Neural cell (in vitro differentiated cells): ENCODE results near the gene FRMD1.

Source experiments
- CTCF ChIP-seq: fragments of 450-650 bp; IDR thresholded peaks from 2 replicates; pipeline ENCODE4 v1.5.1; 2014; ENCODE audit warnings: antibody characterized with exemption, mild to moderate bottlenecking, moderate library complexity; ENCODE audit not compliant: poor library complexity, severe bottlenecking
- EP300 ChIP-seq: fragments of 450-650 bp; conservative IDR thresholded peaks from 2 replicates; pipeline ENCODE4 v1.6.1; 2014; ENCODE audit warnings: antibody characterized with exemption, mild to moderate bottlenecking, moderate library complexity; ENCODE audit not compliant: poor library complexity, severe bottlenecking
- EZH2 ChIP-seq: fragments of 200-600, 300-800 bp; shearing (Covaris generic), sonication (generic); IDR thresholded peaks from 2 replicates; pipeline ENCODE4 v1.6.1; 2014; ENCODE audit warnings: antibody characterized with exemption, low read length, borderline replicate concordance, mild to moderate bottlenecking; ENCODE audit not compliant: insufficient read depth, poor library complexity, severe bottlenecking
- POLR2AphosphoS5 ChIP-seq: IDR thresholded peaks from 2 replicates; pipeline ENCODE4 v1.6.1; 2012
- RAD21 ChIP-seq: fragments of 450-650 bp; conservative IDR thresholded peaks from 2 replicates; pipeline ENCODE4 v1.6.1; 2014; ENCODE audit warnings: antibody characterized with exemption, mild to moderate bottlenecking, moderate library complexity
- SMC3 ChIP-seq: fragments of 450-650 bp; conservative IDR thresholded peaks from 2 replicates; pipeline ENCODE4 v1.6.1; 2014; ENCODE audit warnings: antibody characterized with exemption, mild to moderate bottlenecking, moderate library complexity; ENCODE audit not compliant: poor library complexity
- TAF1 ChIP-seq: IDR thresholded peaks from 2 replicates; pipeline ENCODE4 v1.6.1; 2012; ENCODE audit warnings: low read depth

GRCh38 chr6:168121303-168121665 is 42.3 kb upstream of the FRMD1 start:
- TF ChIP-seq POLR2AphosphoS5 (no peak), CTCF (no peak), RAD21 (no peak), EZH2 (no peak), SMC3 (no peak), EP300 (no peak), TAF1 (no peak)
